ENCODE measurements around the gene OR51S1.
"Not testable (repeated sequence)": the region's sequence is repeated elsewhere in the genome, so short reads cannot be mapped to it uniquely, and the experiment has no call there.

The OR51S1 gene

DNA sequence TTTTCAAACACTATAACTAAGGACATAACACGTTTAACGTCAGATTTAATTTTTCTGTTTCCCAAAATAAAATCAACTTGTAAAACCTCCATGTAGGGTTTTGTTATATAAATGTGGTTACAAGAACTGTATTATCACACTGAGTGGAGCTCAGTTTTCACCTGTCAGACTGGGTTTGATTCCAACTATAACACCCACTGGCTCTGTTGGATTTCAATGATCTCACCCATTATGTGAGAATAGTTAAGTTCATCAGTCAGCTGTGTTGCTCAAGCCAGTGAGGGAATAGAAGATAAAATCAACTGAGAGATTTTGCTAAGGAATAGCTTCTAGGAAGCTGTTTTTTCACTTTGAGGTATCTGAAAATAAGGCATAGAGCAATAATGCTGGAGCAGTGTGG lies 39.8 kb downstream of the OR51S1 start:
- Histone ChIP-seq H3K9me3 (ENCODE audit: control insufficient read depth, low read length) (no peaks in the 10 kb centered on the region), H3K27me3 (ENCODE audit: control insufficient read depth, insufficient read depth, low read length, poor library complexity, severe bottlenecking) (no peaks in the 10 kb centered on the region), H3K4me3 (ENCODE audit: insufficient read depth, low read depth, low read length) (no peak overlapping the region), H3K36me3 (ENCODE audit: control insufficient read depth, insufficient read depth, low read length) (no peaks in the 10 kb centered on the region), H3K27ac (ENCODE audit: insufficient read depth, low read depth, low read length, poor library complexity, severe bottlenecking) (no peak overlapping the region), H3K4me1 (ENCODE audit: control insufficient read depth, insufficient read depth, low read length) (no peaks in the 10 kb centered on the region)
- no CpG with 5 or more reads among the region's 2 CpGs for WGBS, 2 experiments

DNA sequence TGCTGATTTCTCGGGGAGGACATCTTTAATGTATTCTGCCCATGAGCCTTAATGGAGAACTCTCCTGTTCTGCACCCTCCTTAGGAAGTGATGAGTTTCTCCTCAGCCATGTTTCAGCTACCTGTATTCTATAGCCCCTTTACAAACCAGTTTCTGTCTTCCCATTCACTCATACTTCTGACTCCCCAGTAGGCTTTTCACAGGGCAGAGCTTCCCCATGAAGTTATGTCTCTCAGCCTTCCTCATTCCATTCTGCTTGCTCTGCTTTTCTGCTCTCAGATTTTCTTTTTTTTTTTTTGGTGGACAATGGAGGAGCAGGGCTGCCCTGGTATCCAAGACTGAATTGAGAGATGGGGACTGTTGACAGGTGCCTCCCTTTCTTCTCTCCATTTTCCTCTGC lies 40.5 kb downstream of the OR51S1 start:
- Histone ChIP-seq H3K27ac (ENCODE audit: insufficient read depth, low read depth, low read length, poor library complexity, severe bottlenecking) (no peak overlapping the region), H3K36me3 (ENCODE audit: control insufficient read depth, insufficient read depth, low read length) (no peaks in the 10 kb centered on the region), H3K4me3 (ENCODE audit: insufficient read depth, low read depth, low read length) (no peak overlapping the region), H3K4me1 (ENCODE audit: control insufficient read depth, insufficient read depth, low read length) (no peaks in the 10 kb centered on the region), H3K9me3 (ENCODE audit: control insufficient read depth, low read length) (no peaks in the 10 kb centered on the region), H3K27me3 (ENCODE audit: control insufficient read depth, insufficient read depth, low read length, poor library complexity, severe bottlenecking) (no peaks in the 10 kb centered on the region)
- 86 to 90% methylated on average over 1 of the region's 1 CpG for WGBS, 2 experiments

DNA sequence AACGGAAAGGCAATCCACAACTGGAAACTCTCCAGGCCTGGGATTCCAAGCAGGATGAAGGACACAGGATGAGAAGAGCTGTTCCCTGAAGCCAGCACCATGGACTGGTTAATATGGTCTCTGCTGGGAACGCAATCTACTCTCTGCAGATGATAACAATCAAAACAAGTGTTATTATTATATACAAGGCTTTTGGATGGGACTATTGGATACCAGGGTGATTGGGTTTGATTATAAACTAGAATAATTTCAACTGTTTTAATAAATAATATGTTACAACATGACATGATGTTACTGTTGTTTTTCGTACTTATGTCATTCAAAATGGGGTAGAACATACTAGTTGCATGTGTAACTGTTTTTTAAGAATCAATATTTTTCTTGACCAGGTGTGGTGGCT lies 44.7 kb downstream of the OR51S1 start, which contains the start of gene OR52R1:
OR52R1 (minus strand) TSS at position 101 of the 400 bp plus-strand sequence; CDS start at position 101, 0 bp downstream.
- Histone ChIP-seq H3K36me3 (ENCODE audit: control insufficient read depth, insufficient read depth, low read length) (no peaks in the 10 kb centered on the region), H3K4me3 (ENCODE audit: insufficient read depth, low read depth, low read length) (no peak within 1 kb of the TSS), H3K9me3 (ENCODE audit: control insufficient read depth, low read length) (no peaks in the 10 kb centered on the region), H3K4me1 (ENCODE audit: control insufficient read depth, insufficient read depth, low read length) (no peaks in the 10 kb centered on the region), H3K27ac (ENCODE audit: insufficient read depth, low read depth, low read length, poor library complexity, severe bottlenecking) (no peak within 1 kb of the TSS), H3K27me3 (ENCODE audit: control insufficient read depth, insufficient read depth, low read length, poor library complexity, severe bottlenecking) (no peaks in the 10 kb centered on the region)
- WGBS, 2 experiments: 90 to 96% methylated on average over 2 of the region's 3 CpGs

DNA sequence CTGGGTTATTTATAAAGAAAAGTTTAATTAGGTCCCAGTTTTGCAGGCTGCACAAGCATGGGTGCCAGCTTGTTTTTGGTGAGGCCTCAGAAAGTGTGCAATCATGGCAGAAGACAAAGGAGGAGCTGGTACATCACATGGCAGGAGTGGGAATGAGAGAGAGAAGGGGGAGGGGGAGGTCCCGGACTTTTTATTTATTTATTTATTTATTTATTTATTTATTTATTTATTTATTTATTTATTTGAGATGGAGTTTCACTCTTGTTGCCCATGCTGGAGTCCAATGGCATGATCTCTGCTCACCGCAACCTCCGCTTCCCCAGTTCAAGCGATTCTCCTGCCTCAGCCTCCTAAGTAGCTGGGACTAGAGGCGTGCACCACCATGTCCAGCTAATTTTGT lies 47.7 kb downstream of the OR51S1 start:
- H3K36me3 ChIP-seq (ENCODE audit: control insufficient read depth, insufficient read depth, low read length); H3K4me1 ChIP-seq (ENCODE audit: control insufficient read depth, insufficient read depth, low read length); H3K4me3 ChIP-seq (ENCODE audit: insufficient read depth, low read depth, low read length); H3K9me3 ChIP-seq (ENCODE audit: control insufficient read depth, low read length); H3K27me3 ChIP-seq (ENCODE audit: control insufficient read depth, insufficient read depth, low read length, poor library complexity, severe bottlenecking); H3K27ac ChIP-seq (ENCODE audit: insufficient read depth, low read depth, low read length, poor library complexity, severe bottlenecking): not testable (repeated sequence)
- 77 to 90% methylated on average over 4 of the region's 5 CpGs for WGBS, 2 experiments

DNA sequence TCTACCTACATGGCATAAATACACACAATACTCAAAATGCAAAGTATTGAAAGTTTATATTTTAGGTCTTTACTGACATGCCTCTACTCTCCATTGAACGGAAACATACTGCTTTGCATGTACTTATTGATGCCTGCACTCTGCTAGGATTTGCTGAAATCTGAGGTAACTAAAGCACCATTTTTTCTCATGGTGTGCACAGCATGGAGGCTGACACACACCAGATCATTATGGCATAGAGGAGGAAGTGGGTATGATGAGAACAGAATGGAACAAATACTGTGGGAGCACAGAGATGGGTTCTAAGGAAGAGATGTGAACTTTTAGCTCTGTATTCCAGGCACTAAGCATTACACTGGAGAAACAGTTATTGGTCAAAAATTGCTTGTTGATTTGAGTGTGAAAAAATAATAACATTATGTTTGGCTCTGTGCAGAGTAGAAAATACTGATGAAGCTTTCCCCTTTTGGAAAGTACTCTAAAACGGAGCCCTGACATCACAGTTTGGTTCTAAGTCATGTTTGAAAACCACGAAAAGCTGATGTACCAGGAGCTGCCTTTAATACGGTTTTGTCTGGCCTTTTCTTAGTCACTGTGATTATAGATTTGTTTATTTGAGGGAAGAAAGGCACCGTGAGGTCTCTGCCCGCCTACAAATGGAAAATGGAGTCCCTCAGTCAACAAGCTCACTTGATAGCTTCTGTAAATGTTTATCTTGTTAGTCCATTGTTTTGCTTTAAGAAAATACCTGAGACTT lies 50.4 kb downstream of the OR51S1 start:
- Histone ChIP-seq H3K27ac (ENCODE audit: insufficient read depth, low read depth, low read length, poor library complexity, severe bottlenecking) (no peak overlapping the region), H3K4me1 (ENCODE audit: control insufficient read depth, insufficient read depth, low read length) (no peaks in the 10 kb centered on the region), H3K4me3 (ENCODE audit: insufficient read depth, low read depth, low read length) (no peak overlapping the region), H3K36me3 (ENCODE audit: control insufficient read depth, insufficient read depth, low read length) (no peaks in the 10 kb centered on the region), H3K27me3 (ENCODE audit: control insufficient read depth, insufficient read depth, low read length, poor library complexity, severe bottlenecking) (no peaks in the 10 kb centered on the region), H3K9me3 (ENCODE audit: control insufficient read depth, low read length) (no peaks in the 10 kb centered on the region)
- WGBS, 2 experiments: 93 to 95% methylated on average over 6 of the region's 6 CpGs
